GM19351 (cell line): ENCODE data around the gene TTC7B.

ENCODE experiments used
- ATAC-seq: cut with Tn5 transposase; IDR thresholded peaks from one replicate; pipeline ENCODE4 v1.9.1; 2021; ENCODE audit warnings: mild to moderate bottlenecking, moderate library complexity; ENCODE audit not compliant: unreplicated experiment

Gene TTC7B

DNA sequence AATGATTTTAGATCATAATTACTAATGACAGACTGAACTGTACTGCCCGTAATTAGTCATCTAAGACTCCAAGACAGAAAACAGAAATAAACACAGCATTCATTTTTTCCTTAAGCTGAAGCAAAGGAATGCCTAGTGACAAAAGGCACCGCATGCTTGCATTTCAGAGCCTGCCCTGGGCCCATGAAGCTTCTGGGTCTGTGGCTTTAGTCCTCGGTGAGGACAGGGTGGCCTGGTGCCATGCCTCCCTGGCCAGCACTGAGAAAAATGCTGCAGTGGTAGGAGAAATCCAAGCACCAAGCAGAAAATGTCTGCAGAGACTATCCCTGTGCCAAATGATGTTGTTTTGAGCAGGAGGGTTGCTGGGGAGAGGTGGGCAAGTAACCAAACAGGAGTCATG lies 247.8 kb downstream of the TTC7B start:
- ATAC-seq, result no peak

DNA sequence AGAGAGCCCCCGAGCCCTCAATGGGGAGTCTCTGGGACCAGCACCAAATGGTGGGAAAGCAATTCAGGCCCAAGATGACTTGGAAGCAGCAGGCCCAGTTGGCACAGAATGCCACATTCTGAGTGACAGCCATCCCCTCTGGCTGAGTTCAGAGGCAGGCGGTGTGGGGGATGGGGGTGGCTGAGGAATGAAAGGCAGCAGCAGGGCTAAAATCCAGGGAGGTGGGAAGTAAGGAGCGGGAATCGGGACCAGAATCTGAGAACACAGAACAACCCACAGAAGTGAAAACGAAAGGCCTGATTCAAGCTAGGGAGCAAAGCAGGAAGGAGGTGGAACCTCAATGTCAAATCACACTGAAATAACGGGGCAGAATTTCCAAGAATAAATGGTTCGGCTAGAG lies 248.2 kb downstream of the TTC7B start:
- ATAC-seq, result no peak

DNA sequence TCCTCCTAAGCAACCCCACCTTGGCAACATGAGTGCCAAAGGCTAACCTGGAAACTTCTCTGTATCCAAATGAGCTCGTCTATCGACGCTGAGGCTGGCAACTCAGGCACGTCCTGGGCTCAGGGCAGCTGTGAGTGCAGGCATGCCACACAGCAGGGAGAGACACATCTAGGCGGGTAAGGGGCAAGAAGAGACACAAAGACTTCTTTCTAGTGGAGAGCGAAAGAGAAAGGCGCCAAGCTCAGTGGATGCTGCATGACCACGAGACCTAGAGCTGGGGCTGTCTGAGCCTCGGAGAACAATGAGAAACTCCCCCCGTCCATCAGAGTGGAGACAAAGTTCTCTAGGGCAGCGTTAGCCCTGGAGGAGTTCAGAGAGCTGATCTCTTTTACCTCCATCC lies 249.0 kb downstream of the TTC7B start:
- no peak for ATAC-seq

DNA sequence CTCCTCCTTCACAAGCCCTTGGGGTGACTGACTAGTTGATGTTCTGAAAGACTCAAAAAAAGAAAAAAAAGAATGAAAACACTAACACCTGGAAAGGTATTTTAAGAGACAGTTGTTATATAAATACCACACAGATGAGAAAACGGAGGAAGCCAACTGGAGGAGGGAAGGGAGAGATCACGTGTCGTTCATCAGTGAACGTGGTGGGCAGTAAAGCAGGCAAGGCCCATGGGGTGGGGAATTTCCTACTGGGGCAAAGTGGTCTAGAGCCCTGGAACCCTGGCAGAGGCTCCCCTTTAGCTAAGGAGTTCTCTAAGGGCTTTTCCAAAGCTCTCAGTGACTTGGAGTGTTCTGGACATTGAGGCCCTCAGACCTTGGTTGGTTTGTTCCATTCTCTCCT lies 249.7 kb downstream of the TTC7B start:
- ATAC-seq, result no peak

DNA sequence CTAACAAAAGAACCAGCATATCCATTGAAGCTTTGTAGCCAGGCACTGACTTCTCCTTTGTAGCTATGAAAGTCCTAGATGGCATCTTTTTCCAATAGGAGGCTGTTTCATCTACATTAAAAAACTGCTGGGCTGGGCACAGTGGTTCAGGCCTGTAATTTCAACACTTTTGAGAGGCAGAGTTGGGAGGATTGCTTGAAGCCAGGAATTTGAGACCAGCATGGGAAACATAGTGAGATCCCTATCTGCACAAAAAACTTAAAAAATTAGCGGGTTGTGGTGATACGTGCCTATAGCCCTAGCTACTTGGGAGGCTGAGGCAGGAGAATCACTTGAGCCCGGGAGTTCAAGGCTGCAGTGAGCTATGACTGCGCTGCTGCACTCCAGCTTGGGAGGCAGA lies 251.7 kb downstream of the TTC7B start:
- ATAC-seq, result no peak

DNA sequence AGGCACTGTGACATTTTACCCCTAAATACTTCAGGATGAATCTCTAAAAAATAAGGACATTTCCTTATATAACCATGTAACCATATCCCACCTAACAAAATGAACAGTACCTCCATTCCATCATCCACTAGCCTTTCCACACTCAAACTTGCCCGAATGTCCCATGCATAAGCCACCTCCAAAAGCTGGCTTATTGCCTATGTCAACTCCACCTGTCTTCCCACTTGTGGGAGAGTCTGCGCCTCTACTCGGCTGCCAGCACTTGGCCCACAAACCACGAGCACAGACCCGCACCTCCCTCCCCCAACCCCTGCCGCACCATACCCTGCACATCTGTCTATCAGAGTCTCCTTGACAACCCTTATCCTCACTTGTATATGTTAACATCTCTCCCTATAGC lies 253.6 kb downstream of the TTC7B start:
- no peak for ATAC-seq

DNA sequence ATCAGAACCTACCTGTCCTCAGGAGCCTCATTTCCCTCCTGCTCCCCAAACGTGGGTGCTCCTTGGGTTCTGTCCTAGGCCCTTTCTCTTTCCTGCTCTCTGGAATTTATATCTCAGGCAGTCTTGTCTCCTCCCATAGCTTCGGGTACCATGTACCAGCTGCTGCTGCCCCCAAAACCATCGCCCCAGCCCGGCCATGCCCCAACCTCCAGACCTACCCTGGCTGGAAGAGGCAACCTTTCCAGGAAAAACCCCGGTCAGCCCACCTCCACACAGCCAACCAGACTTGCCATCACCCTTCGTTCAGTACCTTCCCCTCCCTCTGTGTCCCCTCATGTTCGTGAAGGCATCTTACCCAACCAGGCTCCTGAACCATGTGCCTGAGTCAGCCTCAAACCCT lies 254.3 kb downstream of the TTC7B start:
- ATAC-seq, result no peak

DNA sequence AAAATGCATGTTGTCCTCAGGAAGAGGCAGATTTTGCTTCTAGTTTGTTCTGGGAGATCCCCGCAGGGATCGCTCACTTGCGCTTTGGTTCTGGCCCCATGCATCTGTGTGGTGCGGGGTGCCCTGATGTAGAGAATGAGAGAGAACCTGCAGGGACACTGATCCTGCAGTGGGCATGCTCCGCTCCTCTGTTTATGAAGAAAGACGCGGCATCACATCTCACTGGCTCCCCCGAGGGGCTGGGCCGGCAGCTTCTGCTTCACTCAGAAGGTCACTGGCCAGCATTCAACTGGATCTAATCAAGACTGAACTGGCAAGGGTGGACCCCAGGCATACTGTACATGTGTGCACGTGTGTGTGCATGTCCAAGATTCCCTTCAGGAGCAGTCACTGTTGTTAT lies 255.2 kb downstream of the TTC7B start:
- no peak for ATAC-seq

DNA sequence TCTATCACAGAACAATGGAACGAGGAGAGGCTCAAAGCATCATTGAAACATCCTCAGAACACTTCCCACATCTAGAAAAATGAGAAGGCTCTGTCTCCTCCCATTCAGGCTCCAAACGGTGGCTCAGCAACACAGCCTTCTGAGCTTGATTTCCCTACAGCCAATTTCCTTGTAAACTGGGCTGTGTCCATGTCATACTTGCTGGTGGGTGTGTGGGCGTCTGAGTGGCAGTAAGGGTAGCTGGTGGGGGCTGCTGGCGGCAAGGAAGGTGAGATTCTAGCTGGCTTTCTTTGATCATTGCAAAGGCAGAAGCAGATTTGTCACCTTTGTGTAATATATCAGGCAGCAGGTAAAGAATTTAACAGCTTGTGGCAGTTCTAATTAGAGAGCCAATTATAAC lies 255.7 kb downstream of the TTC7B start:
- ATAC-seq, result no peak

DNA sequence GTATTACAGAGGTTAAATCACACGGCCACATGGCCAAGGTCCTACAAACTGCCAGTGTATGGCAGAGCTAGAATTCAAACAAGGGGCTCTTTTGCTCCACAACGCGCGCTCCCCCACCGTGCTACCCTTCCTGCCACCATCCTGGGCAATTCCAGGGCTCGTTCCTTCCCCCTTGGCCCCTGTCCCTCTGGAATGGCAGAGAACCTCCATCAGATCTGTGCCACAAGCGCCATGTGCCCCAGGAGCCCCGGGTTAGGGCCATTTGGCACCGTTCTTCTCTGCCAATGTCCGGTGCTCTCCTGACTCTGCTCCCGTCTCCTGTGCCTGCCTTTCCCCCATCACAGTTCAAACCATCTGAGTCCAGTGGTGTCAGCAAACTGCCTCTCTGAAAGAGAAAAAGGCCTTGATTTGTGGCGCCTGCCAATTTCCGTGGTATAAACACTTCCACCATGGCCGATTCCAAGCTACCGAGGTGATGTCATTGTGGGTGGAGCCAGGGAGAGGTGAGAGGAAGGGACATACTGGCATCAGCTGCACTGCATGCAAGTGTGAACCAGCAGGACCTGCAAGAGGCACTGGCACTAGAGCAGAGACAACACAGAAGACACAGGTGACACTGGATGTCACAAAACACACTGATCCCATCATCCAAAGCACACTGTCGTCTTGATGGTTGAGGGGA lies 256.3 kb downstream of the TTC7B start:
- ATAC-seq, result no peak

DNA sequence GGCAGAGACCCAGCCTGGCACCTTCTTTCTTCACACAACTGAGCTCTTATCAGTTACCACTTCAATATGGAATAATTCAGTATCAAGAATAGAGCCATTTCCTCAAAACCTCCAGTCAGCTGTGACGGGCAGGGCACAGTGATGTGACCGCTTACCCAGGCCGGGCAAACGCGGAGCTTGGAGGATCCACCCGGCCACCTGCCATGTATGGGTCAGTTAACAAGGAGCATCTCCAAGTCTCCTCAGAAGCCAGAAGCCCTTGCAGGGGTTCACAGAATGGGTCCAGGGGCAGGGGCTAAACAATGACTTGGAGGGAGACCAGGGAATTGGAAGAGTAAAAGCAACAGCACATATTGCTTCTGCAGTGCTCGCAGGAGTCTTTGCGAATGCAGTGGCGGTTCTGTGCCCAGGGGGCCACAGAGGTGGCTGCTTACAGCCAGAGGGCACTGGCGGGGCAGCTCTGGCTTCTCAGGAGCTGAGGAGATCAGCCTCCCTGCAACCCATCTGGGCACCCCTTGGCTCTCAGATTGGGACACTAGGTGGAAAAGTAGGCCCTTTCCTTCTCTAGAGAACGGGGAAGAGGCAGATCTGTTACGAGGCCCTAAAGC lies 257.1 kb downstream of the TTC7B start:
- ATAC-seq, result no peak

DNA sequence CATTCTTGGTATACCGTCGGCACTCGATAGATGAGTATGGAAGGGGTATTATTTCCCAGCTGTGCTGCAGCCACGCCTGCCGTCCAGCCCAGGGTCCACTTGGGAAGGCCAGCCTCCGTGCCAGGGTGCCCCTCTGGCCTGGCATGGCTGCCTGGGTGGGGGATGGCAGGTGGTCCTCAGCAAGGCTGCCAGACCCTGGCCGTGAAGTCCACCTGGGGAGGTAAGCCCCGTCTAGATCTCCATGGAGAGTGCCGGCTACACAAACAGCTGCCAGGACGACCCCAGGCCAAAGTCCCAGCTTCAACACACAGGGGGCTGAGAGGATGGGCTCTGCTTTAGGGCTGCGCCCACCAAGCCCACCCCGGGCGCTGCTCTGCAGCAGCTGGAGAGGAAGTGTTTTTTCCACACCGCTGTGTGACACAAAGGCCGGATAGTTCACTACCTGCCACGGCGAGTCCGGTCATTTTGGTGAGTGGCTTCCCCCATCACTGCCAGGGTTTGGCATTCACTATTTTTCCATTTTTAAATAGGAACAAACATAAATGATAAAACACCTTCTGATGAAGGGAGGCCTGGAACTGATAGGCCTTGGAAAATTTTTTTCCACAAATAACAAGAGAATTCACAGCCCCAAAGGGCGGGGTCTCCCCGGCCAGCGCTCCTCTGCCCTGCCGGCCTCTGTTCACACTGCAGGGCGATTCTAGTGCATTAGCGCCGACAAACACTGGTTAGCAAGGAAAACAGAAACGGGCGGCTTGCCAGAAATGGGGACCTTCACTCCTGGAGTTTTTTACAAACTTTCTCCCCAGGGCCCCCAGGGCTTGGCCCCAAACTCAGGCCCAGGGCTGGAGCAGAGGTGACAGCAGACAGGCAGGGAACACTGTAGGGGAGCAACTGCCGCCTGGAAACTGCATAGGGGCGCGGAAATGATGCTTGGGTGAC lies 257.9 kb downstream of the TTC7B start:
- ATAC-seq, result no peak

DNA sequence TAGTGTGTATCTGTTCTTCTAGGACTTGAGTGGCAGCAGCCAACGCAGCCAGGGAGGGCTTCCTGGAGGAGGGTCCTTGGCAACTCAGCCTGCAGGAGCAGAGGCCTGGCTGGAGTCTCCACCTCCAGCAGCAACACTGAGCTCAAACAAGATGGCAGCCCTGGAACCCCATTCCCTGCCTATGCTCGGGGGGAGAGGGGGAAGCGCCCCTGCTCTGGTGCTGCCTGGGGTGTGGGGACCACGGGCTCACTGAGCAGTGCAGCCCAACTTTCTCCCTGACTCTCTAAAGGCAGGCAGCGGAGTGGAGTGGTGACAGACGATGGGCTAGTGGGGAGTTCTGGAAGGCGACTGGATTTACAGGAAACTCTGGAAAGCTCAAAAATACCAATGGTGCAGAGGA lies 258.7 kb downstream of the TTC7B start:
- ATAC-seq, result no peak

DNA sequence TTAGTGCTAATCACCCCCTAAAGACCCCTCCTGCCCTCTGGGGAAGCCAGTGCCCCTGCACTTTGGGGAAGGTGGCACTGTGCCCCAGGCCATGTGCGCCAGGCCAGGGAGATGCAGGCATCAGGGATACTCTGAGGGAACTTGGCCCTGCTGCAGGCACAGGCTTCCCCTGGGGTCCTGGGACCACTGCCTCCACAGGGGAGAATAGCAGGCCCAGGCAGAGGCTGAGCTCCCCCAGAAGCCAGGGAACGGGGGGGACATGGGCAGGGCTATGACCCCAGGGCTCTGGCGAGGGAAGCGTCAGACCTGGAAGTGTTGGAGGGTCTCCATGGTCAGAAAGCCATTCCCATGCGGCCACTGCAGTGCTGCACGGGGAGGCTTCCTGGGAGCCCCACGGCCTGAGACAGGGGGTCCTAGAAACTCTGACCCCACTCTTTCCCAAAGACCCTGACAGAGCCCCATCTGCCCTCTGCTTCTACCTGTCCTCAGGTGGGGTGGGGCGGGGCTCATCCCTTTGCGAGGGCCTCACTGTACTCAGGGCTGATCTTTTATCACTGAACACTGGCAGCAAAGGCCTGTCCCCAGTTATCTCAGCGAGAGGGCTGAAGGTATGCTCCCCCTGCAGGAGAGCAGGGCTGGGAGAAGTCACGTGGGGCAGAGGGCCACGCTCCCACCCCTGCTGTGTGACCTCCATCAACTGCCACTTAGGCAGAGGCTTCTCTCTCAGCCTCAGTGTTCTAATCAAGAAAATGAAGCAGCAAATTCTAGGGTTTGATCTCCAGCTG lies 259.4 kb downstream of the TTC7B start:
- ATAC-seq, result no peak

DNA sequence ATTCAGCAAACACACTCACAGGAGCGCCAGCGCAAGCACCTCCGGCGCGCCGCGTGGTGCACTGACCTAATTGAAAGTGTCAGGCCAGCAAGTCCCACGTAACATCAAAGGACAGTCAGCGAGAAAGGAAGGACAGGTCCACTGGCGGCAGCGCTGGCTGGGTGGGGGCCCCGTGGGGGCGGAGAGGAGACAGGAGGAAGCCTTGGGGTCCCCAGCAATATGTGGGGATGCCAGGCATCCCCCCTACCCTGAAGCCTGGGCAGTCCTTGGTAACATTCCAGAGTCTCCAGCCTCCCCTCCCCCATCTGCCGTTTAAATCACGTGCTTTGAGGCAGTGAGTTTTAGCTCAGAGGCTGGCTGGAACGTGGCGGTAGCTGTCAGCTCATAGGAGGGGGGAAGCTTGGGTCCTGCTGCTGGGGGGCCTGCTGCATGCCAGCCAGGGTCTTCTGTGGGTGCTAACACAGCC lies 260.2 kb downstream of the TTC7B start:
- no peak for ATAC-seq

DNA sequence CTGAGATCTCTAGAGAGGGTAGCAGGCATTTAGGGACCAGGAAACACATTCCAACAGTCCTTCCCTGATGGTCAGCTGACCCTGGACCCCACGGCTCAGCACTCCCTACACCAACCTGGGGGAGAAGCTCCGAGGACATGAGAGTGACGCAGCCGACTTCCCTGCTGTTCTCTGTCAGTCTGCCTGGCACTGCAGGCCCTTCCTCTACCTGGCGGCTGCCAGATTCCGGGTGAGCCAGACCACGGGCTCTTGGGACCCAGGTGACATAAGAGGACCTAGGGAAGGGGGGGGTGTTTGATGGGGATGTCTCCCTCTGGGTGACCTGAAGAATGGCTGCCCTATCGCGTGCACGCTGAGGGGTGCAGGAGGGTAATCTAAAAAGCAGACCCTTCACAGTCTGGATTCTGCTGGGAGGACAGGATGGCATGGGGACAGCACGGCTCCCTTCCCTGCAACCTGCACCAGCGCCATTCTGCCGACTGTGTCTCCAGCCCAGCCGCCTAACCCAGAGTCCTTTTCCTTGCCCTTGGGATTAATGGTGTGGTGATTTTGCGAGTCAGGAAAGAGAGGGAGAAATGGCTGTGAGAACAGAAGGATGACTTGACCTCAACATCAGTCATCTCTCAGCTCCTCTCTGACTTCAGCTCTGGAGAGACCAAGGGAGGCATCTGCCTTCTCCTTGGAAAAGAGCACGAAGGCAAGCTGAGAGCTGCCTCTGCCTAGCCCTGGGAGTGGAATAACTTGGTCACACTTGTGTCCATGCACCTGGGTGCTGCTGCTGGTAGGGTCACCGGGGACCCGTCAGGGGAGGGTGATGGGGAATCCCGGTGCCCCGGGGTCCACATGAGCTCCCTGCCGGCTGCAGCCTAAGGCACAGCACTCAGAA lies 260.9 kb downstream of the TTC7B start:
- ATAC-seq, result no peak

DNA sequence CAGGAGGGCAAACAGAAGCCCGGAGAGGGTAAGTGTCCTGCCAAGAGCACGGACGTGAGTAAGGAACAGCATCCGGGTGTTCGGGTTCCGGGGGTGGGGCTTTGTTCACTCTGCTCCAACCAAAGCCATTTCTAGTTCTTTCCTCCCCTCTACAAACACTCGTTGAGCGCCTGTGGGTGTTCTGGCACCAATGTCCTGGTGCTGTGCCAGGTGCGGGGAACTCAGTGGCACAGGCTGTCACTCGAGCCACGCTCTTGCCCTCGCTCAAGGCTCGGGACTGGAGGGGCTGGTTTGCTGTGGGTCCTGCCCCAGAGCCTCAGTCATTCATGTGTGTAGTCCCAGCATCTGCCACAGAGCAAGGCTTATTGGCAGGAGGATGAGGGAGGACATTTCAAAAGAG lies 261.9 kb downstream of the TTC7B start:
- ATAC-seq, result no peak

DNA sequence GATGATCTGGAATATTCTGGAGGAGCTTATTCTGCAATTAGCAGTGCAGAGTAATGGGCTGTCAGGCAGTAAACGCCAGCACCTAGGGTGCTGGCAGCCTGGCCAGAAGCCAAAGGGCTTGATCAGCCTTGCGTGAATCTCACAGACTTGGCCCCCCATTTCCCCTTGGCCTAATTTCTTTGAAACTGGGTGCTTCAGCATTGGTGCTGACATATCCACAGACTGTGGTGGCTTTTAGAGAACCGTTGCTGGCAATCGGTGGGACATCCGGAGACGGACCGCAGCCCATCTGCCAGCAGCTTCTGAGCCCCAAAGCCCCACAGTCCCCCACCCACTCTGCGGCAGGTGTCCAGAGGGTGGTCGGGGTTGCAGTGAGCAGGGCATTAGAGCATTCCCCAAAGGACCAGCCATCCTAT lies 262.3 kb downstream of the TTC7B start:
- no peak for ATAC-seq

DNA sequence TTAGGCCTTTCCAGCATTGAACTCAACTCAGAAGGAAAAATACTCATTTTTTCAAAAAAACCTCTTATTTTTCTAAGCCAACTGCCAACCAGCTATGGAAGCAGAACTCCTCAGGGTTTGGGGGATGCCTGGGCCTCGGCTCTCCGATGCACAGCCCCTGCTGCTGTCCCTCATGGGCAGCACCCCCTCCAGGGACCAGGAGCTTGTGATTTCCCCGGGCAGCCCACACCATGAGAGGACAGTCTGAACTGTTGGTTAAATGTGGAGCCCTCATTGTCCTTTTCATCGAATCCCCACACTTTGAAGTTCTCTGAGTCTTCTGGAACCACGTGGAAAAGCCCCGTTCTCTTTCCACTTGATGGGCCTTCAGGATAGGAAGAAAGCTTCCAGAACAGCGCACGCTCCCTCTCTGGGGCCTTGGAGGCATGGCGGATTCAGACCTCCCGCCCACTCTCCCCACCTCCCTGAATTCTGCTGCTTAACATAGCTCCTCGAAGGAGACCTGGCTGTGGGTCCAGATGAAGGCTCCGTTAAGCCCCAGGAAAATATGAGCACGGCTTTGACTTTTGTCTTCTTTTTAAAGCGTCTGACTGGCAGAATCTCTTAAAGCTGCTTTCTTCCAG lies 262.8 kb downstream of the TTC7B start:
- no peak for ATAC-seq
